ENCODE results near the gene FRMD8.

GRCh38 chr11:65379698-65380459 is 6.6 kb upstream of the FRMD8 start:
- TF ChIP-seq CTCF (IDR thresholded peaks at IDR 0.05 in 8 of 11, conservative IDR thresholded peaks at IDR 0.05 in 3 of 11) (no peak), POLR2AphosphoS5 (IDR thresholded peaks at IDR 0.05) (no peak)

Data from spleen (tissue), 7 donors.